Mesodermal cell (in vitro differentiated cells): Measurements from ENCODE around the gene GOLGA6C.
"Not testable (repeated sequence)": the region's sequence is repeated elsewhere in the genome, so short reads cannot be mapped to it uniquely, and the experiment has no call there.

Source experiments
- H3K27ac ChIP-seq: 2 replicates; pipeline ENCODE4 v1.7.0; 2013; ENCODE audit warnings: mild to moderate bottlenecking, low read depth, low read length, moderate library complexity; ENCODE audit not compliant: severe bottlenecking
- H3K36me3 ChIP-seq: 2 replicates; pipeline ENCODE4 v1.7.1; 2013; ENCODE audit warnings: mild to moderate bottlenecking, low read length, moderate library complexity; ENCODE audit not compliant: control insufficient read depth, insufficient read depth
- H3K4me1 ChIP-seq: one replicate; pipeline ENCODE4 v1.7.1; 2013; ENCODE audit warnings: mild to moderate bottlenecking, low read length; ENCODE audit not compliant: insufficient read depth, control insufficient read depth, poor library complexity, severe bottlenecking
- H3K4me3 ChIP-seq: 2 replicates; pipeline ENCODE4 v1.7.0; 2013; ENCODE audit warnings: low read length, control low read depth, mild to moderate bottlenecking; ENCODE audit not compliant: insufficient read depth, poor library complexity, severe bottlenecking; ENCODE audit errors: extremely low read depth
- H3K9me3 ChIP-seq: 2 replicates; pipeline ENCODE4 v1.7.1; 2013; ENCODE audit warnings: mild to moderate bottlenecking, low read length, moderate library complexity; ENCODE audit not compliant: control insufficient read depth
- WGBS, 2 experiments: methylation state at CpG; one replicate each; pipeline ENCODE4 v1.1.5; 2013; ENCODE audit warnings: missing lambda C conversion rate in 2 of 2; ENCODE audit not compliant: insufficient coverage in 2 of 2; 5-methylcytosine and 5-hydroxymethylcytosine counted together

GOLGA6C gene

DNA sequence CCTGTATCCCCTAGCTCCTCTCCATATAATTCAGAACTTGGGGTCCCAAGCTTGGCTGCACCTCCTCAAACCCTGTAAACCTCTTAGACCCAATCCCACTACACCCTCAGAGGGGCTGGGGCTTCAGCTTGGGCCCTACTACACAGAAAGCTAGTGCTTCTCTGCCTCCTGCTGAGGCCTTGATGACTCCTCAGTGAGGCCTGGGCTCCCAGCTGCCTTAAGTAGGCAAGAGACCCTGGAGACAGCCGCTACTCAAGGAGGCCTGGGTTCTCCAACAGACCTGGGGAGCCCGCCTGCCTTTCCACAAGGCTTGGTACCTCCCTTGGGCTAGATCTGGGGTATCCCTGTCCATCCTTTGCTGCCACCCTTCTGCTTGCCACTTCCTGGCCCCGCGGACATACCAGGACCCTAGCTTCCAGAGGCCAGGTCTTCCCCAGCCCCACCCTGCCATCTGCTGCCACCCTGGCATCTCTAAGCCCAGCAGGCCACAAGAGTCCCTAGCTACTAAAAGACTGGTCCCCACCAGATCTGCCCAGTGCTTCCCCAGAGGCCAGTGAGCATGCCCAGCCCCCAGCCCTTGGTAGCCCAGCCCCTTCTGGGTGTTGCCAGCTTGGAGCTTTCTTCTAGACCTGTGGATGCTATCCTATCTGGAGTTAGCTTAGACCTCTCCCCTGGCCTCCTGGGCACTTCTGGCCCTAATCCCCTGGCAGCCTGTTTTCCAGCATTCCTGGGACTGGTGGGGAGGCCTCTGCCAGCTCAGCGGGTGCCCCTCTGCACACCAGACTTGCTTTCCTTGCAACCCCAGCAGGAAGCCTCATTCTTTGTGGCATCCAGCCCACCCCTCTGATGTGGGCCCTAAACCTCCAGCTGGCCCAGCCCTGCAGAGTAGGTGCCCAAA is 42.8 kb upstream of the GOLGA6C start:
- no peaks in the 10 kb centered on the region for H3K9me3 ChIP-seq
- WGBS, 2 experiments, result 90 to 94% methylated on average over 4 to 5 of the region's 5 CpGs
- H3K27ac ChIP-seq, result no peak overlapping the region
- H3K4me3 ChIP-seq, result no peak overlapping the region
- H3K36me3 ChIP-seq, result peaks cover 22% of the 10 kb centered on the region
- no peaks in the 10 kb centered on the region for H3K4me1 ChIP-seq

DNA sequence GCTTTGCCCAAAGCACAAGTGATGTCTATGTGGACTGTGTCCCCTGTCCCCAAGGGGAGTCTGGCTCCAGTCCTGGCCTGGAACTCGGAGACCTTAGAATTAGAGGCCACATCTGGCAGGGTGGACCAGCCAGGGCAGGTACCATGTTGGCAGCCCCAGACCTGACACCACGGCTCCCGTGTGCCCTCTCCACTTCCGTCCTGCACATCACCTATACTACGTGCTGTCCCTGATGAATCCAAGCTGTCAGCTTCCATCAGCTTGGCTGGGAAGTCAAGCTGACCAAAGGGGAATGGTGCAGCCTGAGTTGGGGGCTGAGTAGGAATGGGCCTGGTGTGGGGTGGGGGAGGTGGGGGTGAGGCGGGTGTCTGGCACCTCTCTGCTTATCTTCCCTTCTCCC is 41.1 kb upstream of the GOLGA6C start:
- no peak overlapping the region for H3K27ac ChIP-seq
- H3K9me3 ChIP-seq, result no peaks in the 10 kb centered on the region
- H3K36me3 ChIP-seq, result peaks cover 6% of the 10 kb centered on the region
- WGBS, 2 experiments, result 98 to 100% methylated on average over 4 to 5 of the region's 6 CpGs
- H3K4me3 ChIP-seq, result no peak overlapping the region
- no peaks in the 10 kb centered on the region for H3K4me1 ChIP-seq

DNA sequence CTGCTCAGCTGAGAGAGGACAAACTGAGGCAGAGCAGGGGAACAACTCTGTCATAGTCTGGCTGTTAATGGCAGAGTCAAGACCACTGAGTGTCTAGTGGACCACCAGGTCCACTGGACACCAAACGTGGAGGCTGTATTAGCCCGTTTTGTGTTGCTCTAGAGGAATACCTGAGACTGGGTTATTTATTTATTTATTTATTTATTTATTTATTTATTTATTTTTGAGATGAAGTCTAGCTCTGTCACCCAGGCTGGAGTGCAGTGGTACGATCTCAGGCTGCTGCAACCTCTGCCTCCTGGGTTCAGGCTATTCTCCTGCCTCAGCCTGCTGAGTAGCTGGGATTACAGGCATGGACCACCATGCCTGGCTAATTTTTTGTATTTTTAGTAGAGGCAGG is 40.6 kb upstream of the GOLGA6C start:
- H3K9me3 ChIP-seq, H3K4me3 ChIP-seq, H3K4me1 ChIP-seq, H3K36me3 ChIP-seq, H3K27ac ChIP-seq: not testable (repeated sequence)
- WGBS, 2 experiments, result 88 to 100% methylated on average over 1 of the region's 3 CpGs

DNA sequence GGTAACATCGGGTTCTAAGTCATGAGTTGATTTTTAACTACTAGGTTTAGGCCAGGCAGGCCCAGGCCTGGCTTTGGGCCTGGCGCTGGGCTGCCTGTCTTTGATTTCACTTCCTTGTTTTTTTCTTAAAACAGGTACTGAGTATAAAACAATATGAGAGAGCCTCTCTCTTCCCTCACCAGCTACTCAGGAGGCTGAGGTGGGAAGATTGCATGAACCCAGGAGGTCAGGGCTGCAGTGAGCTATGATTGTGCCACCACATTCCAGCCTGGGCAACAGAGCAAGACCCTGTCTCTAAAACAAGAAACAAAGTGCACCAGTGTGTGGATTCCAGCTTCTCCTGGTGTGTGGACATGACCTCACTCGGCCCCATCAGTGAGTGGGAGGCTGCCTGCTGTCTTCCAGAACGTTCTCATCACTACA is 38.6 kb upstream of the GOLGA6C start:
- WGBS, 2 experiments, result 74 to 89% methylated on average over 2 to 3 of the region's 4 CpGs
- H3K4me1 ChIP-seq, H3K4me3 ChIP-seq, H3K27ac ChIP-seq, H3K9me3 ChIP-seq, H3K36me3 ChIP-seq: not testable (repeated sequence)

DNA sequence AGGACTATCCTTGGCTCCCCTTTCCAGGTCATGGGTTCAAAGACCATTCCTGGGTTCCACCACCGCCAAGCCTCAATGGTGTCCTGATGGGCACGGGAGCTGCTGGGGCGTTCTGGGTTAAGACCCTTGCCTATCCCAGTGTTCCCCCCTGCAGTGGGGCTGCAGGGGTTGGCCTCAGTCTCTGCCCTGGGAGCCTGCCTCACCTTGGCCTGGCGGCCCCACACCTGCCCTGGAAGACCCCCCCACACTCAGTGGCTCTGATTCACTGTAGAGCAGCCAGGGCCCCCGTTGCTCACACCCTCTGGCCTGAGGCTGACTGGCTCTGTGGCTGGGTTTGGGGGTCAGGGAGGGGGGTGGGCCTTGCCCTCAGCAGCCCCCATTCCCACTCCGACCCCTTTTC is 34.4 kb upstream of the GOLGA6C start:
- Histone ChIP-seq H3K9me3 (no peaks in the 10 kb centered on the region), H3K4me3 (no peak overlapping the region), H3K4me1 (no peaks in the 10 kb centered on the region), H3K27ac (no peak overlapping the region), H3K36me3 (no peaks in the 10 kb centered on the region)
- 83 to 87% methylated on average over 3 to 5 of the region's 6 CpGs for WGBS, 2 experiments

DNA sequence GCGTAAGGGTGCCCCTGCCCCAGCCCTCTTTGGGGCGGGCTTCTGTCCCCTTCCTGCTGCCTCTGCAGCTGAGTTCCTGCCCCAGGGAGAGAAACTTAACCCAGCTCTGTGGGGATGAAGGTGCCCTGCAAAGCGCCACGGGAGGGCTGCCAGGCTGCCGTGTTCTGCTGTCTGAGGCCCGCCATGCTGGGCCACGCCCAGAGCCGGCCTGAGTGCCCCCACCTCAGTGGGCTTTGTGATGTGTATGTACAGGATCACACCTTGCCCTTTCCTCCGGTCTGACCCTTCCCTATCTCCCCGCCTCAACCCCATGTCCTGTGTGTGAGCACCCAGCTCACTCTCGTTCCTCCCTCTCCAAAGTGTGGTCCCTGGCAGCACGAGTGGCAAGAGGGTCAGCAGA is 33.9 kb upstream of the GOLGA6C start:
- Histone ChIP-seq H3K9me3 (no peaks in the 10 kb centered on the region), H3K27ac (no peak overlapping the region), H3K36me3 (no peaks in the 10 kb centered on the region), H3K4me3 (no peak overlapping the region), H3K4me1 (peaks cover 2% of the 10 kb centered on the region)
- 86 to 92% methylated on average over 10 to 11 of the region's 12 CpGs for WGBS, 2 experiments

DNA sequence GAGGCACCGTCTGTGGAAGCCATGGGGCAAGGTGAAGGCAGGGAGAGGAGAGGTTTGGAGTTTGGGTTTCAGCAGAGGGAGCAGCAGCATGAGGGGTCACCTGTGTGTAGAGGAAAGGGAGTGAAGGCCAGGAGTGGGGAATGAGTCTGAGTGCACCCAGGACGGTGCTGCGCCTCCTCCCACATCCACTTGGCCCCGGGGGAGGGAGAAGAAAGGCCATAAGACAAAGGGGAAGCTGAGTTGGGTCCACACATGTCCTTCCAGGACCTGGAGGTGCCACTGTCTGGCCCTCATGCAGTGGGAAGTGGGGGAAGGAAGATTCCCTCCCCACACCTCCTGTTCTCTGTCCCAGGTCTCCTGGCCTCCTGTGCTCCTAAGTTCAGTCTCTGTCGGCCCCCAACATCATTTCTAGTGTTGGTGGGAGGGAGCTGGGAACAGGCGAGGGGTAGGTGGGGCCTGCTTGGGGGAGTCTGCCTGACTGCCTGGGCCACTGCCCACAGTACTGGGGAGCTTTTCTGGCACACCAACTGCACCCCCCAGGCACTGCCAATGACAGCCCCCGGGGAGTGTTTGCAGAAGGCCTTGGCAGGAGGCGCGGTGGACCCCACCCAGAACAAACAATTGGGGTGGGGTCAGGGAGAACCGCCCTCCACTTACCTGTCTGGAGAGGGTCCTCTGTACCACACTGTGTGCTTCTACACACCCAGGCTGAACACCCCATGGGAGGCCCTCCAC is 32.9 kb upstream of the GOLGA6C start:
- not testable (repeated sequence) for H3K4me3 ChIP-seq, H3K36me3 ChIP-seq, H3K27ac ChIP-seq, H3K4me1 ChIP-seq, H3K9me3 ChIP-seq
- WGBS, 2 experiments, result 63 to 83% methylated on average over 1 to 2 of the region's 10 CpGs

DNA sequence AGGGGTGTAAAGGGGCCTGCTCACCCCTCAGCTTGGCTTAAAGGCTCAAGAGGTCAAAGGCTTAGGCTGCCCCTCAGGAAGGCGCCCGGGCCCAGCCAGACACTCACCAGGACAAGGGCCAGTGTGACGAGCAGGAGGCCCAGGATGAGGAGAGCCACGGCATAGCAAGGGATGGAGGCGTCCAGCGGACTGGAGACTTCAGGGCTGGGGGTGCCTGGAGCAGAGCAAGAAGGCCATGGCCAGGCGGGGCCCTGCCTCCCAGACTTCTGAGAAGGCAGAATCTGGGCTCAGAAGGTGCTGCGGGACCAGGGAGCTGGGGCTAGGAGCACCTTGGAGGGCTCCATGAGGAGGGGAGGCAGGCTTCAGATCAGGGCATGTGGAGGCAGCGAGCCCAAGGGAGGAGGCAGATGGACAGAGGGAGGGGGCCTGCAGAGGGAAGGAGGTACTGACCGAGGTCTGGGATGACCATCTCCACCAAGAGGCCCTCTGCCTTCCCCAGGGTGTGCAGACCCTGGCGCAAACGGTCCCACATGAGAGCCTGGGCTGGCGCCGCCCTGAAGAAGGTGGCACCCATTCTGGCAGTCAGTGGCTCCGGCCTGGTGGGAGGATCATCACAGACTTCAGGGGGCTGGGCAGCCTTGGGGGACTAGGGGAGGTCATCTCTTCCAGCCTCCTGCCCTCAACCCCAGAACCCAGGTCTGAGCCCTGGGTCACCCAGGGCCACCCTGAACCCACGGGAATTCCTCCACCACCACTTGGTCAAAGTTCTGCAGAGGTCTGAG is 32.0 kb upstream of the GOLGA6C start:
- 89 to 95% methylated on average over 13 to 14 of the region's 16 CpGs for WGBS, 2 experiments
- H3K4me3 ChIP-seq, result no peak overlapping the region
- H3K9me3 ChIP-seq, result no peaks in the 10 kb centered on the region
- no peaks in the 10 kb centered on the region for H3K36me3 ChIP-seq
- H3K27ac ChIP-seq, result no peak overlapping the region
- H3K4me1 ChIP-seq, result peaks cover 12% of the 10 kb centered on the region

DNA sequence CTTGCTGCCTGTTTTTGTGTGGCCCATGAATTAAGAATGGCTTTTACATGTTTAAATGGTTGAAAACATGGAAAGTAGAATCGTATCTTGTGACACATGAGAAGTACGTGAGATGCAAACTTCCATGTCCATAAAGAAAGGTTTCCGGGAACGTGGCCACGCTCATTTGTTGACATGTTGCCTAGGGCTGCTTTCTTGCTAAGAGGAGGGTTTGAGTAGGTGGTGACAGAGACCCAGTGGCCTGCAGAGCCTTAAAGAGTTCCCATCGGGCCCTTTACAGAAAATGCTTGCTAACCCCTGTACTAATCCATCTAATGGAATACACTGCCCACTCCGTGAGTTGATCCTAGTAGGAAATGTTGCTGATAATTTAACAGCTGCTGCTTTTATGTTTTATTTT is 31.0 kb upstream of the GOLGA6C start:
- not testable (repeated sequence) for H3K4me3 ChIP-seq, H3K9me3 ChIP-seq, H3K27ac ChIP-seq, H3K36me3 ChIP-seq
- H3K4me1 ChIP-seq, result peaks cover 12% of the 10 kb centered on the region
- 91 to 96% methylated on average over 5 to 6 of the region's 7 CpGs for WGBS, 2 experiments

DNA sequence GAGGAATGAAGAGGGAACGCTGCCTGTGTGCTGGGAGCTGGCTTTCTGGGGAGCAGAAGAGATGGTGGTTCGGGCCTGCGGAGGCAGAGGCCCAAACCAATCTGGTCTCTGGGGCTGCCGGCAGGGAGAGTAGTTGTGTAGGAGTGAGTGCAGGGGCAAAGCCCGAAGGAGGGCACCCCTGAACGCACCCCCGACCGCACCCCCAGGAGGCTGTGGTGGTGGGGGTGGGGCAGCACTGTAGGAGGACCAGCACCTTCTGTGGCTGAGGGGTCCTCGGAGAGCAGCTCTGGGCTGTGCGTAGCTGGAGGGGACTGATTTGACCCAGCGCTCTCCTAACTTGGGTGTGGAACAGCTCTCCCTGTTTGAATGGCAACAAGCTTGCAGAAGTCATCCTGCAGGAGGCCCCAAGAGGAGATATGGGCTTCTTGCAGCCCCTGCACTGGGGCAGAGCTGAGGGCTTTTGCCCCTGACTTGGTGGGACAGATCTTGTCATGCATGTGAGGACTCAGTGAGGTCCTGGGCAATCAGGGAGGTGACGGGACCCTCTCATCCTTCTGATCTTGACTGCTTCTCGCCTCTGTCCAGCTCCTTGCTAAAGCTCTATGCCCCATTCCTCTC is 30.4 kb upstream of the GOLGA6C start:
- Histone ChIP-seq H3K27ac (no peak overlapping the region), H3K9me3 (no peaks in the 10 kb centered on the region), H3K36me3 (no peaks in the 10 kb centered on the region), H3K4me3 (no peak overlapping the region), H3K4me1 (peaks cover 12% of the 10 kb centered on the region)
- WGBS, 2 experiments, result 84 to 90% methylated on average over 6 to 7 of the region's 13 CpGs
